ENCODE measurements around the gene SORCS3.

The SORCS3 gene

DNA sequence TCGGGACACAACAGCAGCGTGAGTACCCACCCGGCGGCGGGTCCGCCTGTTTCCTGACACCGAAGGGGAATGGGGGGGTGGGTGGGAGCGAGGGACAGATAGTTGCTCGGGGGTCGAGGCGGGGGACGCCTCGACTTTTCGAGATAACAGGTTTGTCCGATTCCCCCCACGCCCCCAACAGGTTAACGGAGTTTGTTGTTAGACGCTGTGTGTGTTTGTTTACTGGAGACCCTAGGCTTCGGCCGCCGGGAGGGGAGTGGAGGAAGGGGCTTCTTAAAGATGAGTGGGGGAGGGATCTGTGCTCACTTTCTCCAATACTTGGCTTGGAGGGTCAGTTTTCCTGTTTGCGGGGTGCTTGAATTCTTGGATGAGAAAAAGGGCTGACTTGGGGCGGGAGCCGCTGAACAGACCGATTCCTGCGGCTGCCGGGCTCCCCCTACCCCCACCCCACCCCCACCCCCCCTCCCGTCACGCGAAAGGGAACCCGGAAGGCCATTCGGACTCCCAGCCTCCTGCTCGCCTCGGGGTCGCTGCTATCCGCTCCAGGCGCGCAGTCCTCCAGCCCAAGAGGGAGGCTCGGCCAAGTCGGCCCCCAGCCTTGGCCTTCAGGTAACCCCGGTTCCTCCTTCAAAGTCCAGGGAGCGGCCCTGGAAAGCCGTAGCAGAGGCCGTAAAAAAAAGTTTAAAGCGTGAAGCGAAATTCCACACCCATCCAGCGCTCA is 1.0 kb downstream of the SORCS3 start:
- FAIRE-seq (no peak), DNase-seq (ENCODE audit: insufficient read length, low spot score) (no peak)
- TF ChIP-seq SPI1 (IDR thresholded peaks at IDR 0.05; ENCODE audit: low read depth, low read length) (no peak), PAX5 (IDR thresholded peaks at IDR 0.05; ENCODE audit: insufficient read depth, low read length, severe bottlenecking) (no peak), POU2F2 (IDR thresholded peaks at IDR 0.05; ENCODE audit: low read depth, low read length) (no peak), POLR2A (IDR thresholded peaks at IDR 0.05; ENCODE audit: low read depth, low read length) (no peak), POLR2AphosphoS5 (IDR thresholded peaks at IDR 0.05; ENCODE audit: low read depth, low read length) (no peak), TAF1 (IDR thresholded peaks at IDR 0.05; ENCODE audit: low read depth, low read length) (no peak)

- no peak for FAIRE-seq
Measured at GRCh38 chr10:104642658-104643302, 1.7 kb downstream of the SORCS3 start.

DNA sequence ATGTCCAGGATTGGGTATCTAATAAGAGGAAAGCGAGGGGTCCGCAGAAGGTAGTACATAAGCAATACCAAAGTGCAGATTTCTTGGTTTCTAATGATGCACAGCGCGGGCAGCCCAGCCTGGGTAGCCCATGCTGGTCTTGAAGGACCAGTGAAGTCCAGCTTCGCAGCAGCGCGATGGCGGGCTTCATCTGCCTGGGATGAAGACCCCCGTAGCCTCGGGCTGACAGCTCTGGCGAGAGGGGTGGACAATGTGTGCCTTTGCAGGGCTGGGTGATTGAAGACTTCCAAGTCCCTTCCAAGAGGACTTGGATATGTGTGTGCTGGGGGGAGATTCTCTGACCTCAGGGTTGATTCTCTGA is 2.2 kb downstream of the SORCS3 start:
- FAIRE-seq (no peak), DNase-seq (ENCODE audit: insufficient read length, low spot score) (no peak)
- no peak for TF ChIP-seq TAF1 (IDR thresholded peaks at IDR 0.05; ENCODE audit: low read depth, low read length)
- TF ChIP-seq PAX5 (IDR thresholded peaks at IDR 0.05; ENCODE audit: insufficient read depth, low read length, severe bottlenecking), result no peak
- no peak for TF ChIP-seq POU2F2 (IDR thresholded peaks at IDR 0.05; ENCODE audit: low read depth, low read length)
- no peak for TF ChIP-seq POLR2A (IDR thresholded peaks at IDR 0.05; ENCODE audit: low read depth, low read length)
- TF ChIP-seq POLR2AphosphoS5 (IDR thresholded peaks at IDR 0.05; ENCODE audit: low read depth, low read length), result no peak
- TF ChIP-seq SPI1 (IDR thresholded peaks at IDR 0.05; ENCODE audit: low read depth, low read length), result no peak

More at GRCh38 chr10:104642658-104643302, 1.7 kb downstream of the SORCS3 start:
- TF ChIP-seq POLR2AphosphoS5 (IDR thresholded peaks at IDR 0.05; ENCODE audit: low read depth, low read length) (no peak), POU2F2 (IDR thresholded peaks at IDR 0.05; ENCODE audit: low read depth, low read length) (no peak), SPI1 (IDR thresholded peaks at IDR 0.05; ENCODE audit: low read depth, low read length) (no peak), TAF1 (IDR thresholded peaks at IDR 0.05; ENCODE audit: low read depth, low read length) (no peak), PAX5 (IDR thresholded peaks at IDR 0.05; ENCODE audit: insufficient read depth, low read length, severe bottlenecking) (no peak), POLR2A (IDR thresholded peaks at IDR 0.05; ENCODE audit: low read depth, low read length) (no peak)
- no peak for DNase-seq (ENCODE audit: insufficient read length, low spot score)

DNA sequence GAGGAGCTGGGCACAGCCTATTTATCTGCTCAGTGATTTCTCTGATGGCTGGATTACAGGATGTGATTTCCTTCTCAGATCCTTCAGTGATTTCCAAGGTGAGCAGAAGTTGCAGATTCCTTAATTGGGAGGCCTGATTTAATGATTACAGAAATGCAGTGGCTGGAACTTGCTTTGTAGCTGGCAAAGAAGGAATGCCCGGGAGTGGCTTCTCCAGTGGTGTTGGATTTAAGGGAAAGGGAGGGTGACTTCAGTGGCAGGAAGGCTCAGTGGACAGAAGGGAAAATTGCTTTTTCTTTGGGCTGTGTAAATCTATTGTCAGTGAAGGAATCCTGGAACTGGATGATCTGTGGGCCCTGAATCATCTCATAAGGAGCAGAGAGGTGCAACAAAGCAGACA is 5.1 kb downstream of the SORCS3 start:
- DNase-seq (ENCODE audit: insufficient read length, low spot score) (no peak), FAIRE-seq (no peak)
- no peak for TF ChIP-seq PAX5 (IDR thresholded peaks at IDR 0.05; ENCODE audit: insufficient read depth, low read length, severe bottlenecking)
- no peak for TF ChIP-seq POU2F2 (IDR thresholded peaks at IDR 0.05; ENCODE audit: low read depth, low read length)
- TF ChIP-seq POLR2AphosphoS5 (IDR thresholded peaks at IDR 0.05; ENCODE audit: low read depth, low read length), result no peak
- no peak for TF ChIP-seq SPI1 (IDR thresholded peaks at IDR 0.05; ENCODE audit: low read depth, low read length)
- TF ChIP-seq TAF1 (IDR thresholded peaks at IDR 0.05; ENCODE audit: low read depth, low read length), result no peak
- TF ChIP-seq POLR2A (IDR thresholded peaks at IDR 0.05; ENCODE audit: low read depth, low read length), result no peak

DNA sequence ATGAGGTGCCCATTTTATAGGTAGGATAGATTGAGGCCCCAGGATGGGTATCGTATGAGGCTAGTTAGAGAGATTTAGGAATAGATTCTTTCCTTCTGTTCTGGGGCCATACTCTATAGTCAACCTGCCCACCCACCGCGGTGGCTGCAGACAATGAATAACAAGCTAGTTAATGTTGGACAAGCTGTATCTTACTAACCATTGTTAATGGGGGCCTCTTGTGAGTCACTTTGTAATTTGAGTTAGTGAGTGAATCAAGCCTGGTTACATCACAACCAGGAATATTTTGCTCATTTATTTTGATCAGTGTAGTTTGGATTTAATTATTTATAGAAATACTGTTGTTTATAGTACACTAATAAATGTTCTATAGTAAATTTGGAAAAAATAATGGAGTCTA is 7.3 kb downstream of the SORCS3 start:
- DNase-seq (ENCODE audit: insufficient read length, low spot score) (no peak), FAIRE-seq (no peak)
- no peak for TF ChIP-seq TAF1 (IDR thresholded peaks at IDR 0.05; ENCODE audit: low read depth, low read length)
- TF ChIP-seq POLR2AphosphoS5 (IDR thresholded peaks at IDR 0.05; ENCODE audit: low read depth, low read length), result no peak
- no peak for TF ChIP-seq POU2F2 (IDR thresholded peaks at IDR 0.05; ENCODE audit: low read depth, low read length)
- TF ChIP-seq POLR2A (IDR thresholded peaks at IDR 0.05; ENCODE audit: low read depth, low read length), result no peak
- TF ChIP-seq PAX5 (IDR thresholded peaks at IDR 0.05; ENCODE audit: insufficient read depth, low read length, severe bottlenecking), result no peak
- no peak for TF ChIP-seq SPI1 (IDR thresholded peaks at IDR 0.05; ENCODE audit: low read depth, low read length)

- FAIRE-seq, result no peak
- no peak for DNase-seq (ENCODE audit: insufficient read length, low spot score)
Measured at GRCh38 chr10:104650072-104650471, 9.0 kb downstream of the SORCS3 start.

GRCh38 chr10:104650635-104651331 is 9.7 kb downstream of the SORCS3 start:
- no peak for FAIRE-seq
- DNase-seq (ENCODE audit: insufficient read length, low spot score), result no peak
- TF ChIP-seq POLR2A (IDR thresholded peaks at IDR 0.05; ENCODE audit: low read depth, low read length), result no peak
- no peak for TF ChIP-seq TAF1 (IDR thresholded peaks at IDR 0.05; ENCODE audit: low read depth, low read length)
- TF ChIP-seq SPI1 (IDR thresholded peaks at IDR 0.05; ENCODE audit: low read depth, low read length), result no peak
- TF ChIP-seq POLR2AphosphoS5 (IDR thresholded peaks at IDR 0.05; ENCODE audit: low read depth, low read length), result no peak
- TF ChIP-seq PAX5 (IDR thresholded peaks at IDR 0.05; ENCODE audit: insufficient read depth, low read length, severe bottlenecking), result no peak
- no peak for TF ChIP-seq POU2F2 (IDR thresholded peaks at IDR 0.05; ENCODE audit: low read depth, low read length)

More at GRCh38 chr10:104650072-104650471, 9.0 kb downstream of the SORCS3 start:
- TF ChIP-seq TAF1 (IDR thresholded peaks at IDR 0.05; ENCODE audit: low read depth, low read length) (no peak), SPI1 (IDR thresholded peaks at IDR 0.05; ENCODE audit: low read depth, low read length) (no peak), POLR2A (IDR thresholded peaks at IDR 0.05; ENCODE audit: low read depth, low read length) (no peak), PAX5 (IDR thresholded peaks at IDR 0.05; ENCODE audit: insufficient read depth, low read length, severe bottlenecking) (no peak), POU2F2 (IDR thresholded peaks at IDR 0.05; ENCODE audit: low read depth, low read length) (no peak), POLR2AphosphoS5 (IDR thresholded peaks at IDR 0.05; ENCODE audit: low read depth, low read length) (no peak)

GRCh38 chr10:104657036-104657435 is 15.9 kb downstream of the SORCS3 start:
- no peak for DNase-seq (ENCODE audit: insufficient read length, low spot score)
- no peak for TF ChIP-seq POLR2AphosphoS5 (IDR thresholded peaks at IDR 0.05; ENCODE audit: low read depth, low read length)
- TF ChIP-seq PAX5 (IDR thresholded peaks at IDR 0.05; ENCODE audit: insufficient read depth, low read length, severe bottlenecking), result no peak
- FAIRE-seq, result no peak

DNA sequence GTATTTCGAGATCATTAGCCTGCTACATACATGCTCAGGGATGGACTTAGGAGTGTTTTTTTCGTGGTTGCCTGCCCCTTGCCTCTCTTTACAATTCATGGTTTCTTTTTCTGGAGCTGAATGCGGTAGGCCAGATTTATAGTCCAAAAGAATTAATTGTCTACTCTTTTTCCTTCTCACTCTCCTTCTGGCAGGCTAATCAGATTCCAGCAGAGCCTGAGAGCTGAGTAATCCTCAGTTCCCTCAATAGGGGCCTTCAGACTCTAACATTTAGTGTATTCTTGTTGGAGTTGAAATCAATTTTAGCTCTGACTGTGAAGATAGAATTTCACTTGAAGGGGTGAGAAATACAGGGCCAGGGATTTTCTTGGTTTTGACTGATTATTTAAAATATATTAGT is 16.4 kb downstream of the SORCS3 start:
- DNase-seq (ENCODE audit: insufficient read length, low spot score) (no peak), FAIRE-seq (no peak)
- TF ChIP-seq POLR2AphosphoS5 (IDR thresholded peaks at IDR 0.05; ENCODE audit: low read depth, low read length), result no peak
- TF ChIP-seq POLR2A (IDR thresholded peaks at IDR 0.05; ENCODE audit: low read depth, low read length), result no peak
- TF ChIP-seq SPI1 (IDR thresholded peaks at IDR 0.05; ENCODE audit: low read depth, low read length), result no peak
- TF ChIP-seq PAX5 (IDR thresholded peaks at IDR 0.05; ENCODE audit: insufficient read depth, low read length, severe bottlenecking), result no peak
- no peak for TF ChIP-seq POU2F2 (IDR thresholded peaks at IDR 0.05; ENCODE audit: low read depth, low read length)
- no peak for TF ChIP-seq TAF1 (IDR thresholded peaks at IDR 0.05; ENCODE audit: low read depth, low read length)
